ENCODE data around the gene UPF1. TPM values are rescaled to one million over a fixed set of nuclear protein-coding genes. Genes with fewer than 3 reads are reported as not detected.

Gene UPF1
- total RNA-seq, 1 donor = 36.6 TPM

GRCh38 chr19:18844806-18845329 lies 13.1 kb downstream of the UPF1 start:
- peaks cover 6% of the 10 kb centered on the region for H3K36me3 ChIP-seq (ENCODE audit: insufficient read depth, low read length)
- no peak overlapping the region for H3K4me2 ChIP-seq (ENCODE audit: insufficient read depth, low read length)
- H3K27me3 ChIP-seq (ENCODE audit: insufficient read depth, low read length) = no peaks in the 10 kb centered on the region
- TF ChIP-seq, protein P1, sequence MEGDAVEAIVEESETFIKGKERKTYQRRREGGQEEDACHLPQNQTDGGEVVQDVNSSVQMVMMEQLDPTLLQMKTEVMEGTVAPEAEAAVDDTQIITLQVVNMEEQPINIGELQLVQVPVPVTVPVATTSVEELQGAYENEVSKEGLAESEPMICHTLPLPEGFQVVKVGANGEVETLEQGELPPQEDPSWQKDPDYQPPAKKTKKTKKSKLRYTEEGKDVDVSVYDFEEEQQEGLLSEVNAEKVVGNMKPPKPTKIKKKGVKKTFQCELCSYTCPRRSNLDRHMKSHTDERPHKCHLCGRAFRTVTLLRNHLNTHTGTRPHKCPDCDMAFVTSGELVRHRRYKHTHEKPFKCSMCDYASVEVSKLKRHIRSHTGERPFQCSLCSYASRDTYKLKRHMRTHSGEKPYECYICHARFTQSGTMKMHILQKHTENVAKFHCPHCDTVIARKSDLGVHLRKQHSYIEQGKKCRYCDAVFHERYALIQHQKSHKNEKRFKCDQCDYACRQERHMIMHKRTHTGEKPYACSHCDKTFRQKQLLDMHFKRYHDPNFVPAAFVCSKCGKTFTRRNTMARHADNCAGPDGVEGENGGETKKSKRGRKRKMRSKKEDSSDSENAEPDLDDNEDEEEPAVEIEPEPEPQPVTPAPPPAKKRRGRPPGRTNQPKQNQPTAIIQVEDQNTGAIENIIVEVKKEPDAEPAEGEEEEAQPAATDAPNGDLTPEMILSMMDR (IDR thresholded peaks at IDR 0.05; ENCODE audit: extremely low read depth, low read depth, low read length) = no peak
- H3K4me1 ChIP-seq (ENCODE audit: insufficient read depth, low read length) = peaks cover 54% of the 10 kb centered on the region
- H3K79me2 ChIP-seq (ENCODE audit: insufficient read depth, low read length) = peaks cover 95% of the 10 kb centered on the region
- H2AFZ ChIP-seq (ENCODE audit: low read length) = no peak overlapping the region
- no peak overlapping the region for H3K27ac ChIP-seq (ENCODE audit: low read depth, low read length)
- no peak overlapping the region for H3K4me3 ChIP-seq (ENCODE audit: insufficient read depth, low read length)
- peaks cover 92% of the 10 kb centered on the region for H4K20me1 ChIP-seq (ENCODE audit: insufficient read depth, low read length)
- no peak for DNase-seq (ENCODE audit: insufficient read length, low spot score, missing footprints)
- no peaks in the 10 kb centered on the region for H3K9me3 ChIP-seq (ENCODE audit: low read depth, low read length)

DNA sequence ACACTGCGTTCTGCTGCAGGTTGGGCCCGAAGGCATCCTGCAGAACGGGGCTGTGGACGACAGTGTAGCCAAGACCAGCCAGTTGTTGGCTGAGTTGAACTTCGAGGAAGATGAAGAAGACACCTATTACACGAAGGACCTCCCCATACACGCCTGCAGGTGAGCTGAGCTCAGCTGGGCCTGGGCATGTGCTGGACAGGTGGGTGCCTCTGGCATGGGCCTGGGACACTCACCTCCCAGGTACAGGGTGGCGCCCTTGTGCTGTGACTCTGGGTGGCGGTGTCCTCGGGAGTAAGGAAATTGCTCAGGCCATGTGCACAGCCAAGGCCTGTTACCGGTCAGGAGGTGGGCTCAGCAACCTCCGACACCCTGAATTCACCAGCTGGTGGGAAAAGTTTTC lies 14.2 kb downstream of the UPF1 start:
- H3K4me1 ChIP-seq (ENCODE audit: insufficient read depth, low read length) = peaks cover 51% of the 10 kb centered on the region
- no peaks in the 10 kb centered on the region for H3K9me3 ChIP-seq (ENCODE audit: low read depth, low read length)
- no peak overlapping the region for H3K27ac ChIP-seq (ENCODE audit: low read depth, low read length)

DNA sequence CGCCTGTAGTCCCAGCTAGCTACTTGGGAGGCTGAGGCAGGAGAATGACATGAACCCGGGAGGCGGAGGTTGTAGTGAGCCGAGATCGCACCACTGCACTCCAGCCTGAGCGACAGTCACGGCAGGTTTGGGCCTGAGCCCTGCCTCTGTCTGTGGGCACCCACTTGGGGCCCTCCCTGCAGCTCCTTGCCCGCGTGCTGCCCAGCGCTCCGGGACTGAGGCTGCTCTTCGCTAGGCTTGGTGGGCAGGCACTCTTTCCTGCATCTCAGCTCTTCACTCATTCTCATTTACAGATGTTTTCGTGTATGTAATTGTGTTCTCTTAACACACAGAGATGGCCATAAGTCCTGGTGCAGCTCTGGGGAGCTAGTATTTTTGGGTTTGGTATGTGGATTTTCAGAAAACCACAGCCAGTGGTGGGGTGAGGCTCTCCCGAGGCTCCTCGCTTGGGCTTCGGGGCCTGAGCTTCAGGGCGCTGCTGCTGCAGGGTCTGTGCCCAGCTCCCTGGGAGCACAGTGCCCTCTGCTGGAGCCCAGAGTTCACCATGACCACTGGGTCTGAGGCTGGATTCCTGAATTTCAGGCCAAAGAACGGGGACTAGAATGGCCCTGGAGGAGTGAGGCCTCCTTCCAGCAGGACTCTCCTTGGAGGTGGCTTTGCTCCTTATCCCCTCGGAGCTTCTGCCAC lies 15.2 kb downstream of the UPF1 start:
- Histone ChIP-seq H3K4me3 (ENCODE audit: insufficient read depth, low read length) (no peak overlapping the region), H2AFZ (ENCODE audit: low read length) (no peak overlapping the region), H3K27ac (ENCODE audit: low read depth, low read length) (peak overlapping the region; percentile 90), H3K36me3 (ENCODE audit: insufficient read depth, low read length) (peaks cover 25% of the 10 kb centered on the region), H3K4me2 (ENCODE audit: insufficient read depth, low read length) (no peak overlapping the region), H3K79me2 (ENCODE audit: insufficient read depth, low read length) (peaks cover 95% of the 10 kb centered on the region), H3K4me1 (ENCODE audit: insufficient read depth, low read length) (peaks cover 49% of the 10 kb centered on the region), H4K20me1 (ENCODE audit: insufficient read depth, low read length) (peaks cover 84% of the 10 kb centered on the region), H3K9me3 (ENCODE audit: low read depth, low read length) (no peaks in the 10 kb centered on the region), H3K27me3 (ENCODE audit: insufficient read depth, low read length) (no peaks in the 10 kb centered on the region)
- peak; percentile 99 for DNase-seq (ENCODE audit: insufficient read length, low spot score, missing footprints)
- TF ChIP-seq, protein P1 (IDR thresholded peaks at IDR 0.05; ENCODE audit: extremely low read depth, low read depth, low read length) = peak; percentile 97

More for the DNA sequence above, 14.2 kb downstream of the UPF1 start:
- TF ChIP-seq, protein P1 (IDR thresholded peaks at IDR 0.05; ENCODE audit: extremely low read depth, low read depth, low read length) = no peak
- no peak overlapping the region for H2AFZ ChIP-seq (ENCODE audit: low read length)
- H4K20me1 ChIP-seq (ENCODE audit: insufficient read depth, low read length) = peaks cover 92% of the 10 kb centered on the region
- no peak overlapping the region for H3K4me2 ChIP-seq (ENCODE audit: insufficient read depth, low read length)
- no peak for DNase-seq (ENCODE audit: insufficient read length, low spot score, missing footprints)
- H3K79me2 ChIP-seq (ENCODE audit: insufficient read depth, low read length) = peaks cover 95% of the 10 kb centered on the region
- peaks cover 14% of the 10 kb centered on the region for H3K36me3 ChIP-seq (ENCODE audit: insufficient read depth, low read length)
- H3K27me3 ChIP-seq (ENCODE audit: insufficient read depth, low read length) = no peaks in the 10 kb centered on the region
- no peak overlapping the region for H3K4me3 ChIP-seq (ENCODE audit: insufficient read depth, low read length)

All from osteoblast (primary cell).